Hepatocyte (in vitro differentiated cells): ENCODE results near the gene RRH.

Experiments used
- CTCF ChIP-seq: fragments of 200-600 bp; sonication (generic); IDR thresholded peaks from 2 replicates; pipeline ENCODE4 v1.5.1; 2016; ENCODE audit warnings: antibody characterized with exemption, mild to moderate bottlenecking; ENCODE audit not compliant: poor library complexity
- EZH2 ChIP-seq: fragments of 200-600 bp; sonication (generic); IDR thresholded peaks from 2 replicates; pipeline ENCODE4 v1.6.1; 2016; ENCODE audit warnings: antibody characterized with exemption, mild to moderate bottlenecking, borderline replicate concordance

DNA sequence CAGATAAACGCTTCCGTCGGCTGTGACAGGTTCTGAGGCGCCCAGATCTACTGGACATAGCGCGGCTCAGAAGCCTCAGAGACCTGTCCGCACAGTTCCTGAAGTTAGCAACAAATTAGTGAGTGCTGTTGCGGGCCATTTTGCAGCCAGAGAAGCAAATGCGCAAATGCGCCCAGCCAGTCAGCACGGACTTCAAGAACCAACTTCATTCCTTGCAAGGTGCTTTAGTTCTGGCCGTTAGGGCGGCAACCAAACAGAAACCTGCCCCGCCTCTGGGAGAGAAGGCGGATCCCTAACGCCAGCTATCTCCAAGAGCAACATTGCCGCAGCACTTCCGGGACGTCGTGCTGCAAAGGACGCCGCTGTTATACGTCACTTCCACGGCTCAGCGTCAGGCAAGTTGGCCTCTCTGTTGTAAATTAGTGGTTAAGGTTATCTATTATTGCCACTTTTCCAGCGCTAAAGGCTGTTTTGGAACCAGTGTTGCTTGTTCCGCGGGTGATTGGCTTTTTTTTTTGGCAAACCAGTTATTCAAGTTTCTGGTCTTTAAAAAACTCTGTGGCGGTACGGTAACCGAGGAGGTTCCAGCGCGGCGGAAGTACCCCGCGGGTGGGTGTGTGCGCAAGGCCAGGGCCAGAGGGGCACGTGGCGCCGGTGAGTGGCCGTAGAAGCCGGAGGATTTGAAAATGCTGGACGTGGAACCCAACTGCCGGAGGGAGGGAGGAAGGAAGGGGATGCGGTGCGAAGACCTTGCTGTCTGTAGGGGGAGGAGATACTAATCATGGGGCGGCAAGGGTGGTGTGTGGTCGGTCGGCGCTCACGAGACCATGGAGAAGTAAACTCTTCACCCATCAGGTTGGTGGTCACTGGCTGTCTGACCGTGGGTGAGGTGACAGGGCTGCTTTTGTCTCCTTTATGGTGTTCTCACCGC lies 12.4 kb upstream of the RRH start, which contains the start of gene GAR1:
- TF ChIP-seq CTCF (no peak), EZH2 (no peak)
